ENCODE measurements around the gene FBXO7. TPM values are rescaled to one million over a fixed set of nuclear protein-coding genes. Genes with fewer than 3 reads are reported as not detected.

The FBXO7 gene
- total RNA-seq, 4 donors from 2014 or later: 70.3 to 80.1 (median 76.4) TPM

GRCh38 chr22:32545801-32546200 is 71.2 kb downstream of the FBXO7 start:
- H3K27ac ChIP-seq: peak overlapping the region; percentile 44 to 62 (median 58)
- peak in 1 of 3 donors; percentile 6 for TF ChIP-seq POLR2AphosphoS5 (IDR thresholded peaks at IDR 0.05)
- TF ChIP-seq EP300 (IDR thresholded peaks at IDR 0.05; ENCODE audit: low read depth): no peak
- no peak for TF ChIP-seq CTCF (IDR thresholded peaks at IDR 0.05)
- TF ChIP-seq POLR2A (IDR thresholded peaks at IDR 0.05): no peak
- no peak for DNase-seq
- H3K4me3 ChIP-seq: no peak overlapping the region
- 42 to 69% methylated on average over 2 to 4 of the region's 4 CpGs for WGBS, 2 donors (ENCODE audit: low coverage in 1 of 2)
- in situ Hi-C loops (cut with MboI; ENCODE audit: low pct_ligation_motif_present in 1 of 4, low pct_unique_long_range_greater_than_20kb in 1 of 4, low sequenced_read_pairs in 3 of 4) (loop anchor here in 1 of 4 donors (25.0 kb wide), 1 partner anchor 242 kb away; no protein-coding TSS in a partner anchor), intact Hi-C loops (cut with DNase I; ENCODE audit: low total_unique reads) (no loop called here)
- H3K9me3 ChIP-seq: no peaks in the 10 kb centered on the region
- H3K27me3 ChIP-seq: no peaks in the 10 kb centered on the region
- peaks cover 0 to 3% (median 0%) of the 10 kb centered on the region in 4 donors for H3K4me1 ChIP-seq
- no peaks in the 10 kb centered on the region for H3K36me3 ChIP-seq

- WGBS, 2 donors (ENCODE audit: low coverage in 1 of 2): 60 to 62% methylated on average over 1 to 4 of the region's 4 CpGs
- Histone ChIP-seq H3K4me1 (peaks cover 0 to 3% (median 0%) of the 10 kb centered on the region in 4 donors), H3K27me3 (no peaks in the 10 kb centered on the region), H3K4me3 (no peak overlapping the region), H3K36me3 (no peaks in the 10 kb centered on the region), H3K9me3 (no peaks in the 10 kb centered on the region), H3K27ac (peak overlapping the region; percentile 2 to 62 (median 50))
- TF ChIP-seq CTCF (IDR thresholded peaks at IDR 0.05) (no peak), POLR2A (IDR thresholded peaks at IDR 0.05) (no peak), POLR2AphosphoS5 (IDR thresholded peaks at IDR 0.05) (no peak), EP300 (IDR thresholded peaks at IDR 0.05; ENCODE audit: low read depth) (no peak)
- in situ Hi-C loops (cut with MboI; ENCODE audit: low pct_ligation_motif_present in 1 of 4, low pct_unique_long_range_greater_than_20kb in 1 of 4, low sequenced_read_pairs in 3 of 4): loop anchor here in 1 of 4 donors (25.0 kb wide), 1 partner anchor 241 kb away; no protein-coding TSS in a partner anchor
- DNase-seq: no peak
- intact Hi-C loops (cut with DNase I; ENCODE audit: low total_unique reads): no loop called here
Measured at GRCh38 chr22:32546496-32546895, 71.9 kb downstream of the FBXO7 start.

GRCh38 chr22:32546935-32547334 is 72.3 kb downstream of the FBXO7 start:
- TF ChIP-seq EP300 (IDR thresholded peaks at IDR 0.05; ENCODE audit: low read depth) (no peak), POLR2A (IDR thresholded peaks at IDR 0.05) (no peak), POLR2AphosphoS5 (IDR thresholded peaks at IDR 0.05) (no peak), CTCF (IDR thresholded peaks at IDR 0.05) (no peak)
- WGBS, 2 donors (ENCODE audit: low coverage in 1 of 2): 85 to 95% methylated on average over 4 to 9 of the region's 9 CpGs
- Histone ChIP-seq H3K9me3 (no peaks in the 10 kb centered on the region), H3K4me3 (no peak overlapping the region), H3K4me1 (peaks cover 0 to 5% (median 0%) of the 10 kb centered on the region in 4 donors), H3K27ac (peak overlapping the region; percentile 2 to 62 (median 50)), H3K36me3 (no peaks in the 10 kb centered on the region), H3K27me3 (no peaks in the 10 kb centered on the region)
- intact Hi-C loops (cut with DNase I; ENCODE audit: low total_unique reads) (no loop called here), in situ Hi-C loops (cut with MboI; ENCODE audit: low pct_ligation_motif_present in 1 of 4, low pct_unique_long_range_greater_than_20kb in 1 of 4, low sequenced_read_pairs in 3 of 4) (loop anchor here in 1 of 4 donors (25.0 kb wide), 1 partner anchor 240 kb away; no protein-coding TSS in a partner anchor)
- DNase-seq: no peak

GRCh38 chr22:32548039-32548438 is 73.4 kb downstream of the FBXO7 start:
- Histone ChIP-seq H3K4me3 (no peak overlapping the region), H3K27me3 (no peaks in the 10 kb centered on the region), H3K4me1 (peaks cover 0 to 14% (median 0%) of the 10 kb centered on the region in 4 donors), H3K36me3 (no peaks in the 10 kb centered on the region), H3K27ac (no peak overlapping the region), H3K9me3 (no peaks in the 10 kb centered on the region)
- in situ Hi-C loops (cut with MboI; ENCODE audit: low pct_ligation_motif_present in 1 of 4, low pct_unique_long_range_greater_than_20kb in 1 of 4, low sequenced_read_pairs in 3 of 4): loop anchor here in 1 of 4 donors (25.0 kb wide), 1 partner anchor 239 kb away; no protein-coding TSS in a partner anchor
- DNase-seq: no peak
- WGBS, 2 donors (ENCODE audit: low coverage in 1 of 2): 50 to 86% methylated on average over 2 to 7 of the region's 7 CpGs
- no peak for TF ChIP-seq EP300 (IDR thresholded peaks at IDR 0.05; ENCODE audit: low read depth)
- intact Hi-C loops (cut with DNase I; ENCODE audit: low total_unique reads): no loop called here

Other genes starting within 250 kb of the FBXO7 start
- under 1 TPM in 1 of 4 donors, not detected in 3; 0.41 TPM for gene SLC5A4, start 219.5 kb upstream of the FBXO7 start, total RNA-seq
- gene RFPL3, start 116.9 kb upstream of the FBXO7 start, total RNA-seq: not detected
- 100 to 1,000 TPM in 1 of 4 donors, 10 to 100 TPM in 3; 55.4 to 104 (median 84.0) TPM for gene RTCB, start 62.6 kb upstream of the FBXO7 start, total RNA-seq
- gene BPIFC, start 10.4 kb upstream of the FBXO7 start, total RNA-seq: not detected